Ectodermal cell (in vitro differentiated cells): ENCODE results near the gene PARP4.
A peak's percentile ranks its signal among the peaks of the same experiment; 100 is the strongest.
"Not testable (repeated sequence)": the region's sequence is repeated elsewhere in the genome, so short reads cannot be mapped to it uniquely, and the experiment has no call there.

ENCODE experiments used
- H3K27ac ChIP-seq: 2 replicates; pipeline ENCODE4 v1.7.0; 2013; ENCODE audit warnings: mild to moderate bottlenecking, low read depth, low read length; ENCODE audit not compliant: insufficient read depth, poor library complexity, severe bottlenecking
- H3K27me3 ChIP-seq: 2 replicates; pipeline ENCODE4 v1.7.0; 2013; ENCODE audit warnings: mild to moderate bottlenecking, low read length; ENCODE audit not compliant: insufficient read depth, control insufficient read depth, poor library complexity, severe bottlenecking
- H3K36me3 ChIP-seq: one replicate; pipeline ENCODE4 v1.7.0; 2013; ENCODE audit warnings: low read length; ENCODE audit not compliant: control insufficient read depth, insufficient read depth
- H3K4me1 ChIP-seq: one replicate; pipeline ENCODE4 v1.7.0; 2013; ENCODE audit warnings: low read length; ENCODE audit not compliant: control insufficient read depth, insufficient read depth
- H3K4me3 ChIP-seq: 2 replicates; pipeline ENCODE4 v1.7.0; 2013; ENCODE audit warnings: low read depth, low read length, control low read depth; ENCODE audit not compliant: insufficient read depth
- H3K9me3 ChIP-seq: 2 replicates; pipeline ENCODE4 v1.7.0; 2013; ENCODE audit warnings: mild to moderate bottlenecking, low read length, moderate library complexity; ENCODE audit not compliant: control insufficient read depth
- WGBS, 2 experiments: methylation state at CpG; one replicate each; pipeline ENCODE4 v1.1.7; 2013; ENCODE audit warnings: missing lambda C conversion rate in 2 of 2; 5-methylcytosine and 5-hydroxymethylcytosine counted together

The PARP4 gene

GRCh38 chr13:24529478-24529877 is 16.9 kb upstream of the PARP4 start:
- WGBS, 2 experiments: 88 to 94% methylated on average over 1 of the region's 1 CpG
- Histone ChIP-seq H3K9me3 (no peaks in the 10 kb centered on the region), H3K27ac (no peak overlapping the region), H3K36me3 (no peaks in the 10 kb centered on the region), H3K4me1 (no peaks in the 10 kb centered on the region), H3K4me3 (no peak overlapping the region), H3K27me3 (no peaks in the 10 kb centered on the region)

GRCh38 chr13:24528816-24529398 is 16.3 kb upstream of the PARP4 start:
- Histone ChIP-seq H3K36me3 (no peaks in the 10 kb centered on the region), H3K27me3 (no peaks in the 10 kb centered on the region), H3K4me3 (no peak overlapping the region), H3K4me1 (no peaks in the 10 kb centered on the region), H3K9me3 (no peaks in the 10 kb centered on the region), H3K27ac (no peak overlapping the region)
- WGBS, 2 experiments: 57 to 58% methylated on average over 4 of the region's 4 CpGs

DNA sequence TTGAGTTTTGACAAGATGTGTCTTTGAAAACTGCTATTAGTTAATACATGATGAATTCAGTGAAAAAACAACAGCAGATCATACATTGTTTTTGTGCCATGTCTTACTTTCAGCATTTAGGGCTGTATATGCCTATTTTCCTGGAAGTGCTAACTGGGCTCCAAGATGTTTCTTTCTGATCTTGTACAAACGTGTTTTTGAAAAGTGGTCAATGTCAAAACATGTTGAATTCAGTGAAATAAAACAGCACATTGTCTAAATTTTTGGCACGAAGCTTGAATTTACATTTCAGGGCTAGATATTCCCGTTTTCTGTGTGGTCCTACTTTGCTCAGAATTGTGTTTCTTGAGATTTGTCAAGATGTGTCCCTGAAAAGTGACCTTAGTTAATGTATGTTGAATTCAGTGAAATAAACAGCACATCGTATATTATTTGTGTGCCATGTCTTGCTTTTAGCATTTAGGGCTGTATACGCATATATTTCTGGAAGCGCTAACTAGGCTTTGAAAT is 14.7 kb upstream of the PARP4 start:
- no peaks in the 10 kb centered on the region for H3K36me3 ChIP-seq
- no peaks in the 10 kb centered on the region for H3K9me3 ChIP-seq
- H3K4me1 ChIP-seq: no peaks in the 10 kb centered on the region
- WGBS, 2 experiments: 91 to 96% methylated on average over 6 of the region's 6 CpGs
- no peak overlapping the region for H3K4me3 ChIP-seq
- no peak overlapping the region for H3K27ac ChIP-seq
- H3K27me3 ChIP-seq: no peaks in the 10 kb centered on the region

GRCh38 chr13:24520733-24521132 is 8.2 kb upstream of the PARP4 start:
- Histone ChIP-seq H3K9me3 (no peaks in the 10 kb centered on the region), H3K27me3 (no peaks in the 10 kb centered on the region), H3K36me3 (no peaks in the 10 kb centered on the region), H3K4me1 (no peaks in the 10 kb centered on the region), H3K4me3 (no peak overlapping the region), H3K27ac (no peak overlapping the region)
- WGBS, 2 experiments: 100% methylated on average over 1 of the region's 1 CpG

DNA sequence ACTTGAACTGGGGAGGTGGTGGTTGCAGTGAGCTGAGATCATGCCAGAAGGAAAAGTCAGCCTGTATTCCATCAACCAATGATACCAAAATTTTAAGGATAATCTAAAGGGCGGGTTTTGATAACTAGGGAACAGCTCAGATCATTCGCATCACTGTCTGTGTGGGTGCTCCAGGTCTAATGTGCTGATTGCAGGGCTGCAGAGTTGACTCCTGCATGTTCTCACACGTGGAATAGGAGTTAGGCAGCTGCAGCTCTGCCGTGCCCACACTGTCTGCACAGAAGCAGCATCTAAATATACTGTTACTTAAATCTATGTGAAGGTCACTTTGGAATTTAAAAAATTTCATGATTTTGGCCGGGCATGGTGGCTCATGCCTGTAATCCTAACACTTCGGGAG is 4.3 kb upstream of the PARP4 start:
- Histone ChIP-seq H3K4me1 (no peaks in the 10 kb centered on the region), H3K27ac (no peak overlapping the region), H3K4me3 (no peak overlapping the region), H3K36me3 (no peaks in the 10 kb centered on the region), H3K9me3 (no peaks in the 10 kb centered on the region), H3K27me3 (no peaks in the 10 kb centered on the region)
- 92 to 93% methylated on average over 5 to 6 of the region's 6 CpGs for WGBS, 2 experiments

DNA sequence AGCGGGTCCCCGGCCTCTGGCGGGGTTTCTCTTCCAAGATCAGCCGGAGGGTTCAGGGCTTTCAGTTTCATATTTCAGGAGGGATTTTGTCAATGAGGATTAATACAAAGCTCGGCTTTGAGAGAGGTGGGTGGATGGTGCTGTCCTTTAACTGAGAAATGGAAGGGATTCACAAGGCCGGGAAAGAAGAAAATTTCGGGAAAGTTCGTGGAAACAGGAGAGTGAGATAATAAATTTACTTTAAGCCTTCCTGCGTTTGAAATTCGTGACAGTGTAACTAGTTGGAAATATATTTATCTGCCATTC is 283 bp upstream of the PARP4 start:
- H3K27ac ChIP-seq: no peak overlapping the region
- H3K36me3 ChIP-seq: no peaks in the 10 kb centered on the region
- 5 to 6% methylated on average over 10 of the region's 10 CpGs for WGBS, 2 experiments
- H3K9me3 ChIP-seq: no peaks in the 10 kb centered on the region
- H3K27me3 ChIP-seq: no peaks in the 10 kb centered on the region
- H3K4me3 ChIP-seq: peak overlapping the region; percentile 64
- H3K4me1 ChIP-seq: peaks cover 8% of the 10 kb centered on the region

GRCh38 chr13:24511816-24512196 is 772 bp downstream of the PARP4 start:
- 10 to 21% methylated on average over 5 to 6 of the region's 6 CpGs for WGBS, 2 experiments
- Histone ChIP-seq H3K4me1 (peaks cover 8% of the 10 kb centered on the region), H3K36me3 (no peaks in the 10 kb centered on the region), H3K9me3 (no peaks in the 10 kb centered on the region), H3K4me3 (peak overlapping the region; percentile 64), H3K27me3 (no peaks in the 10 kb centered on the region), H3K27ac (no peak overlapping the region)

DNA sequence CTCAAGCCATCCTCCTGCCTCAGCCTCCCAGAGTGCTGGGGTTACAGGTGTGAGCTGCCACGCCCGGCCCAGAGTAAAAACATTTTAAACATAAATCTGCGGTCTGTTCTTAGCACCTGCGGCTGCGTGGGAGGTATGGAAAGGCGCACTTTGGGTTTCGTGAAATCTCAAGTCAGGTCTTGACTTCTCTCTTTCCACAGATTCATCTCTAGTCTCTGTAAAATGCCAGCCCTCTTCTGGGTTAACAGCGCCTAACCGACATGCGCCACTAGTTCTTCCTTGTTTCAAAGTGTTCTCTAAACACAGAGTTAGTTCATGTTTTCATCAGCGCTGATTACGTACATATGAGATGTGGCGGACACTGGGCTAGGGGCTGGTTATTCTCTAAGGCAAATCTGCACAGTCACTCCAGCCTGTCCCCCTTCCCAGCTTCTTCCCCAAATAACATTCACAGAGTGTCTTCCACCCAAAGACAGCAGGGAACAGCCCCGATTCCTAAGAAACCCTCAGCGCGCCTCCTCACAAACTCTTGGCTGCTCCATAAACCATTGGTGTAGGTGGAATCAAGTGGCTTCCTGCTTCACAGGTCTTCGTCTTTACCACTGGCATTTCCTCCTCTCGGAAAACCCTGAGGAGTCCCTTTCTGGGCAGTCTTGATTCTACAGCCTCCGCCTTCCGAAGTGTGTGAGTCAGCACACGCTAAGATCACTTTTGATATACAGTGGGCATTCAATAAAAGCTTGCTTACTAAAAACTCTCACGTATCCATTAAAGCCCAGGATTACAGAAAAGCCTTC is 1.4 kb downstream of the PARP4 start:
- Histone ChIP-seq H3K36me3 (no peaks in the 10 kb centered on the region), H3K9me3 (no peaks in the 10 kb centered on the region), H3K4me3 (peak overlapping the region; percentile 64), H3K27me3 (no peaks in the 10 kb centered on the region), H3K27ac (no peak overlapping the region), H3K4me1 (peaks cover 8% of the 10 kb centered on the region)
- WGBS, 2 experiments: 74 to 75% methylated on average over 22 of the region's 22 CpGs

DNA sequence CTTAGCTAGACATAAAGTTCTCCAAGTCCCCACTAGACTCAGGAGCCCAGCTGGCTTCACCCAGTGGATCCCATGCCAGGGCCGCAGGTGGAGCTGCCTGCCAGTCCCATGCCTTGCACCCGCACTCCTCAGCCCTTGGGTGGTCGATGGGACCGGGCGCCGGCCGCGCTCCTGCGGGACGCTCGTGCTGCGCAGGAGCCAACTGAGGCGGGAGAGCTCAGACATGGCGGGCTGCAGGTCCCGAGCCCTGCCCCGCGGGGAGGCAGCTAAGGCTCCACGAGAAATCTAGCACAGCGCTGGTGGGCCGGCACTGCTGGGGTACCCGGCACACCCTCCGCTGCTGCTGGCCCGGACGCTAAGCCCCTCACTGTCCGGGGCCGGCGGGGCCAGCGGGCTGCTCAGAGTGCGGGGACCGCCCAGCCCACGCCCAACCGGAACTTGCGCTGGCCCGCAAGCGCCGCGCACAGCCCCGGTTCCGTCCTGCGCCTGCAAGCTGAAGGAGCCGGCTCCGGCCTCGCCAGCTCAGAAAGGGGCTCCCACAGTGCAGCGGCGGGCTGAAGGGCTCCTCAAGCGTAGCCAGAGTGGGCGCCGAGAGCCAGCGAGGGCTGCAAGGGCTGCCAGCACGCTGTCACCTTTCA is 5.8 kb downstream of the PARP4 start:
- no peaks in the 10 kb centered on the region for H3K36me3 ChIP-seq
- 95% methylated on average over 50 of the region's 50 CpGs for WGBS, 2 experiments
- H3K4me3 ChIP-seq: no peak overlapping the region
- H3K4me1 ChIP-seq: peaks cover 8% of the 10 kb centered on the region
- H3K27me3 ChIP-seq: no peaks in the 10 kb centered on the region
- H3K27ac ChIP-seq: no peak overlapping the region
- no peaks in the 10 kb centered on the region for H3K9me3 ChIP-seq

- H3K9me3 ChIP-seq, H3K4me3 ChIP-seq, H3K4me1 ChIP-seq, H3K27ac ChIP-seq, H3K36me3 ChIP-seq, H3K27me3 ChIP-seq: not testable (repeated sequence)
- 83 to 88% methylated on average over 6 of the region's 6 CpGs for WGBS, 2 experiments
These were observed 6.3 kb downstream of the PARP4 start for GRCh38 chr13:24506283-24506682.
